HUDEP-2 (cell line): Measurements from ENCODE around the gene NUP153.
"Not testable (repeated sequence)": the region's sequence is repeated elsewhere in the genome, so short reads cannot be mapped to it uniquely, and the experiment has no call there.

Experiments used
- DNase-seq, 76 experiments: peaks; one replicate each; lab custom pipeline; 2025; ENCODE audit not compliant: unreplicated experiment in 76 of 76; lab: John Stamatoyannopoulos, UW

NUP153 gene

DNA sequence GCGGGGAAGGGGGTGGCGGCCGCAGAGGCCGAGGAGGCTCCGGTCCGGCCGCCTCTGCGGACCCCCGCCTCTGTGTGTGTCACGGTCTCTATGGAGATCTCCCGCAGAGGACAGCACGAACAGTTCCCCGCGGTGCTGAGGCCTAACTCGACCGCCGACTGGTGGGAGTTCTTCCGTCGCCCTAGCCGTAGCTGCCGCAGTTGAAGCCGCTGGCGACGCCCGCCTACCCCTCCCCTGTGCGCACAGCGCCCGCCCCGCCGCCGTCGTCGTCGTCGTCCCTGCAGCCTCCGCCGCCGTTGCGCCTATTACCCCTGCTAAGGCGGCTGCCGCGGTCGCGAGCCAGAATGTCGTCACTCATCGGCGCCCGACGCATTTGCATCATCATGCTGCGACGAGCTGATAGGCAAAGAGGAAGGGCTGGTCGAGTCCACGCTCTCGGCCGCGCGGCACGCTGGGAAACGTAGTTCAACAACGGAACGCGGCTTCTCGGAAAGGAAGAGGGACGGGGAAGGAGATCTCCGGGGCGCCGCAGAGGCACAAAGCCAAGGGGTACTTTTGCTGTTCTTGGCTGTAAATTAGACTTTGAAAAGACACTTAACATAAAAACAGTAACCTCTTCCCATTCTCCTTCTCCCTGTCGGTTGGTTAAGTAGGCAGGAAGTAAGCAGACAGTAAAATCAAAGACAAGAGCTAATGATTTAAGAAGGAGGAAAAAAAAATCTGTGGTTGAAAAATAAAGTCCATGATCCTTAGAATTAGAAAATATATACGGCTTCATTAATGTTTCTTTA, at the start of gene NUP153:
Gene NUP153 (minus strand): TSS at position 346 of the 791 bp plus-strand sequence. CDS start 538 bp downstream, outside the sequence.
- DNase-seq: peak; percentile 88 to 100 (median 99)

DNA sequence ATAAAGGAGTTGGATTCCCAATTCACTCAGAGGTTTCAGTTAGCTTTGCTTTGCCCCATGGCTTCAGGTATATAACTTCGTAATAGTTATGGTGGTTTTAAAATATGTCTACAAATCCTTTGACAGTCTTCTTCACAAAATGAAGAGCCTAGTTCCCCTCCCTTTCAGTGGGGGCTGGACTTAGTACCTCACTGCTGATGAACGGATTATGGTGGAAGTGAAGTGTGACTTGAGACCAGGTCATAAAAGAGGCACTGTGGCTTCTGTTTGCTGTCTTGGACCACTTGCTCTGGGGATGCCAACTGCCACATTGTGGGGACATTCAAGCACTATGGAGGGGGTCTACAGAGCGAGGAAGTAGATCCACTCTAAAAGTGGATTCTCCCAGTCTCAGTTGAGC, 47.5 kb upstream of the NUP153 start:
- no peak for DNase-seq

DNA sequence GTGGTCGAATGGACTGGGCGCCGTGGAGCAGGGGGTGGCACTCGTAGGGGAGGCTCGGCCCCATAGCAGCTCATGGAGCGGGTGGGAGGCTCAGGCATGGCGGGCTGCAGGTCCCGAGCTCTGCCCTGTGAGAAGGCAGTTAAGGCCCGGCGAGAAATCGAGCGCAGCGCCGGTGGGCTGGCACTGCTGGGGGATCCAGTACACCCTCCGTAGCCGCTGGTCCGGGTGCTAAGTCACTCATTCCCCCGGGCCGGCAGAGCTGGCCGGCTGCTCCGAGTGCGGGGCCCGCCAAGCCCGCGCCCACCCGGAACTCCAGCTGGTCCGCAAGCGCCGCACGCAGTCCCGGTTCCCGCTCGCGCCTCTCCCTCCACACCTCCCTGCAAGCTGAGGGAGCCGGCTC, 38.6 kb upstream of the NUP153 start:
- not testable (repeated sequence) for DNase-seq

GRCh38 chr6:17744757-17745308, 38.1 kb upstream of the NUP153 start:
- not testable (repeated sequence) for DNase-seq

DNA sequence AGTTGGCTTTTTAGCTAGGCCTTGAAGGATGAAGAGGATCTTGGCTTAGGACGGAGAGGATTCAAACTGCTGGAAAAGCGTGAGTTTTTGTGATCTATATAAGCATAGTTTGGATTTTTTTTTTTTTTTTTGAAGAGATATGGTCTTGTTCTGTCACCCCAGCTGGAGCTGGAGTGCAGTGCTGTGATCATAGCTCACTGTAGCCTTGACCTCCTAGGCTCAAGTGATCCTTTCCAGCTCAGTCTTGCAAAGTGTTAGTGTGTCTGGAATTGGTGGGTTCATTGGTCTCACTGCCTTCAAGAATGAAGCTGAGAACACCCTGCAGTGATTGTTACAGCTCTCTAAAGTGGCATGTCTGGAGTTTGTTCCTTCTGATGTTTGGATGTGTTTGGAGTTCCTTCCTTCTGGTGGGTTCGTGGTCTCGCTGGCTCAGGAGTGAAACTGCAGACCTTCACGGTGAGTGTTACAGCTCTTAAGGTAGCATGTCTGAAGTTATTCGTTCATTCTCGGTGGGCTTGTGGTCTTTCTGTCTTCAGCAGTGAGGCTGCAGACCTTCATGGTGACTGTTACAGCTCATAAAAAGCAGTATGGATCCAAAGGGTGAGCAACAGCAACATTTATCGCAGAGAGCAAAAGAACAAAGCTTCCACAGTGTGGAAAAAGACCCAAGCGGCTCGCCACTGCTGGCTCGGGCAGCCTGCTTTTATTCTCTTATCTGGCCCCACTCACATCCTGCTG, 37.5 kb upstream of the NUP153 start:
- DNase-seq: no peak

DNA sequence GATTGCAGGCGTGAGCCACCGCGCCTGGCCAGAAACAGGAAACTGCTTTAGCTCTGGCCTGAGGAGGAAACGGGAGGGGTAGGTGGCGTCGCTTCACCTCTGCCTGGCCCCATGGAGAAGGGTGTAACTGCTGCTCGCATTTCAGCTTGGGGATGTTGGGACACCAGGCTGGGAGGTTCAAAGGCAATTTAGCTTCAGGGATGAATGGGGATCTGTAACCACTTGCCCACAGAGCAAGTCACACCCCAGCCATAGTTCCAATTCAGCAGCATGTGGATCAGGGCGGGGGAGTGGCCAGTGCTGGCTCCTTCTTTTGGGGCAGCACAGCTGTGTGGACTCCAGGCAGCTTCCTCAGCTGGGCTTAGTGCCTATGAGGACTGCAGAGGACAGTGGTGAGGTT, 34.8 kb upstream of the NUP153 start:
- peak in 1 of 76 experiments; percentile 9 for DNase-seq

GRCh38 chr6:17740559-17741220, 34.0 kb upstream of the NUP153 start:
- no peak for DNase-seq

GRCh38 chr6:17737704-17738252, 31.1 kb upstream of the NUP153 start:
- DNase-seq: no peak

DNA sequence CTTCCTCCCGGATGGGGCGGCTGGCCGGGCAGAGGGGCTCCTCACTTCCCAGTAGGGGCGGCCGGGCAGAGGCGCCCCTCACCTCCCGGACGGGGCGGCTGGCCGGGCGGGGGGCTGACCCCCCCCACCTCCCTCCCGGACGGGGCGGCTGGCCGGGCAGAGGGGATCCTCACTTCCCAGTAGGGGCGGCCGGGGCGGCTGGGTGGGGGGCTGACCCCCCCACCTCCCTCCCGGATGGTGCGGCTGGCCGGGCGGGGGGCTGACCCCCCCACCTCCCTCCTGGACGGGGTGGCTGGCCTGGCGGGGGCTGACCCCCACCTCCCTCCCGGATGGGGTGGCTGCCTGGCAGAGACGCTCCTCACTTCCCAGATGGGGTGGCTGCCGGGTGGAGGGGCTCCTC, 28.6 kb upstream of the NUP153 start:
- not testable (repeated sequence) for DNase-seq

DNA sequence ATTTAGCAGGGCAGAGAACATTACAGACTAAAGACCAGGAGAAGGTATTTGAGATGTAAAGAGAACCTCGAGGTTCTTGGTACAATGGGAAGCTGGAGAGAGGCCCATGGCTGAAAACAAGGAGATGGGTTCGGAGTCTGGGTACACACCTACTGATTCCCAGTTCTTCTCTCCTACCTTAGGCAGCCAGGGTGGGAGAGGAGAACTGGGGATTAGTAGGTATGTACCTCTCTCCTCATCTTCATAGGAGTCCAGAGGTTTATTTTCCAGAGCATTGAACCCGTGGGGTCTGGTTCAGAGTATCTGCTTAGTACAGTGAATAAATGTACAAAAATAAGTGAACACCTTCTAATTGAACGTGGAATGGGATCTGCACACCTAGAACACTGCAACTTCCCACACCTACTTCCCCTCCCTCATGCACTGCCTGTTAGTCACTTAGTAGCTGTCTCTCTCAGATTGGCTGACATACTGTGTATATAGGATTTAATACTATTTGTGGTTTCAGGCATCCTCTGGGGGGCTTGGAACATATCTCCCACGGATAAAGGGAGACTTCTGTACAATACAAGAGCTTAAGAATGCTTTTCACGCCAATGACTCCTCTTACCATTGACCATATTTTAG, 23.5 kb upstream of the NUP153 start:
- DNase-seq: no peak

DNA sequence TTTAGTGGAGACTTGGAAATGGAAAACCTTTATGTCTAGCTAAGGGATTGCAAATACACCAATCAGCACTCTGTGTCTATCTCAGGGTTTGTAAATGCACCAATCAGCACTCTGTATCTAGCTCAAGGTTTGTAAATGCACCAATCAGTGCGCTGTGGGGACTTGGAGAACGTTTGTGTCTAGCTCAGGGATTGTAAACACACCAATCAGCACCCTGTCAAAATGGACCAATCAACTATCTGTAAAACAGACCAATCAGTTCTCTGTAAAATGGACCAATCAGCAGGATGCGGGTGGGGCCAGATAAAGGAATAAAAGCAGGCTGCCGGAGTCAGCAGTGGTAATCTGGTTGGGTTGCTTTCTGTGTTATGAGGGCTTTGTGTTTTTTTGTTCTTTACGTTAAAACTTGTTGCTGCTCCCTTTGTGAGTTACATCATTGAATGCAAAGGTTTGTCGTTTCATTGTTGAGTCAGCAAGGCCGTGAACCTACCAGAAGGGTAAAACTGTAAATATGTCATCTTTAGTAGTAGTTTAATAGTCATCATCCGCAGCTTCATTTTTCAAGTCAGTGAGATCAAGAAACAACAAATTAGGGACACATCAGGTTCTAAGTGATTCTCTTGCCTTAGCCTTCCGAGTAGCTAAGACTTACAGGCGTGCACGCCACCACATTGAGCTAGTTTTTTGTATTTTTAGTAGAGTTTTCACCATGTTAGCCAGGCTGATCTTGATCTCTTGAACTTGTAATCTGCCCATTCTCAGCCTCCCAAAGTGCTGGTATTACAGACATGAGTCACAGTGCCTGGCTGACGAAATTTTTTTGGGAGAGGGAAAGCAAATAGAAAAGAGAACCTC, 22.7 kb upstream of the NUP153 start:
- DNase-seq: no peak

DNA sequence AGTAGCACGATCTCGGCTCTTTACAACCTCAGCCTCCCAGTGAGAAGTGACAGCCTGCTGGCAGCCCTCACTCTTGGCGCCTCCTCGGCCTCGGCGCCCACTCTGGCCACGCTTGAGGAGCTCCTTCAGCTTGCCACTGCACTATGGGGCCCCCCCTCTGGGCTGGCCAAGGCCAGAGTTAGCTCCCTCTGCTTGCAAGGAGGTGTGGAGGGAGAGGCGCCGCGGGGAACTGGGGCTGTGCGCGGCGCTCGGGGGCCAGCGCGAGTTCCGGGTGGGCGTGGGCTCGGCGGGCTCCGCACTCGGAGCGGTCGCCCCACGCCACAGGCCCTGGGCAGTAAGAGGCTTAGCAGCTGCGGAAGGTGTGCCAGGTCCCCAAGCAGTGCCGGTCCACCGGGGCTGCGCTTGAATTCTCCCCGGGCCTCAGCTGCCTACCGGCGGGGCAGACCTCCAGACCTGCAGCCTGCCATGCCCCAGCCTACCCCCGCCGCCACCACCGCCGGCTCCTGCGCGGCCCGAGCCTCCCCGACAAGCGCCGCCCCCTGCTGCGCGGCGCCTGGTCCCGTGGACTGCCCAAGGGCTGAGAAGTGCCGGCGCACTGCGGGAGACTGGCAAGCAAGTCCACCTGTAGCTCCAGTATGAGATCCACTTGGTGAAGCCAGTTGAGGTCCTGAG, 22.0 kb upstream of the NUP153 start:
- DNase-seq: no peak

DNA sequence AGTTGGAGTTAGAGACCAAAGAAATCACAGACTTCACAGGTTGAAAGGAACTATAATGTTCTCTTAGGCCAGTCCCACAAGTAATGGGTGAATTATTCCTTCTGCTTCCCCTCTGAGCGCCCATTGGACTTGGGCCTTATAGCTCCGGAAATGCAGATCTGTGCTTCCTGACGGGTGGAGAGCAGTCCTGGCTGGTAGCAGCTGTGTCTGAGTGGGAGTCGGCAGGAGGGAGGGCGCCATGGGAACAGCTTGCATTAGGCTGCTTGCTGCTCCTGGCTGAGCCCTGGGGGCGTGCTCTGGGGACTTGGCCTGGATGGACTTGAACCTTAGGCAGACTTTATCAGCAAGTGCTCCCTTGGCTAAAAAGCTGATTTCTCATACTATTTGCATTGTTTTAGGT, 18.4 kb upstream of the NUP153 start:
- peak in 11 of 76 experiments; percentile 8 to 43 (median 22) for DNase-seq

- no peak for DNase-seq
Measured at GRCh38 chr6:17724341-17724740, 17.6 kb upstream of the NUP153 start.

GRCh38 chr6:17721671-17722070, 14.9 kb upstream of the NUP153 start:
- no peak for DNase-seq

DNA sequence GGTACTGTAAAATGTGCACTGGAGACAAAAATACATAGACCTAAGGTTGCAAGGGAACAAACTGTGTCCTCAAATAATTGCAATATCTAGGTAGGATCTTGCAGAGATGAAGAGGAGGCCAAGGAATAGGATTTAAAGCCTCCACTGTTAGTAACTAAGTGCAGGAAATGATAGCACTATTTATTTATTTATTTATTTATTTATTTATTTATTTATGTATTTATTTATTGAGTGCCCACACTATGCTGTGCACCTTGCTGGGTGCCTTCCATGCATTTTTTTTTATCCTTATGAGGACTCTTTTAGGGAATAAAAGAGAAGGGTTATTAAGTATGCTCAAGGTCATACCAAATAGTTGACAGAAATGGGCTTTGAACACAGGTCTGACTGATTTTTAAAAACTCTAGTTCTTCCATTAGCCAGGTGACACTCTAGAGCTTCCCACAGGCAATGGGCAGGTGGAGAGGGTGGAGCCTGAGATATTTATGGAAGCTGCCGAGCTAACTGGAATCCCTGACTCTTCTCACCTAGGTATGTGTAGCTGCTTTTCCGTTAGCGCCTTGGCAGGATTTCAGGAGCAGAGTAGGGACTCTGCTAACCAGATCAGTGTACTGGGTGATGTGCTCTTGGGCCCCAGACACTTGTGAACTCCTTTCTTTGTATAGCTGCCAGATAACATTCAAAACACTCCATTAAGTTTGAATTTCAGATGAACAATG, 12.8 kb upstream of the NUP153 start:
- DNase-seq: no peak

- no peak for DNase-seq
Measured at GRCh38 chr6:17716221-17716620, 9.5 kb upstream of the NUP153 start.
